Lower leg skin (tissue), 4 donors: ENCODE results near the gene PTPRN. TPM values are rescaled to one million over a fixed set of nuclear protein-coding genes. Genes with fewer than 3 reads are reported as not detected.
"Not testable (repeated sequence)": the region's sequence is repeated elsewhere in the genome, so short reads cannot be mapped to it uniquely, and the experiment has no call there.

Source experiments
- DNase-seq, 2 donors: peaks; one replicate each; pipeline ENCODE4 v3.0.0-alpha.2; 2019; ENCODE audit warnings: low spot score in 2 of 2
- H3K4me3 ChIP-seq: fragments of 200-600 bp; sonication (generic); 2 replicates; pipeline ENCODE4 v1.5.1; 2017; ENCODE audit warnings: mild to moderate bottlenecking, low read depth; ENCODE audit not compliant: poor library complexity, severe bottlenecking
- CTCF ChIP-seq, 3 donors: fragments of 450-650 bp; IDR thresholded peaks; one replicate each; pipeline ENCODE4 v1.5.1; 2016; ENCODE audit warnings: antibody characterized with exemption in 3 of 3, mild to moderate bottlenecking in 3 of 3, moderate library complexity in 2 of 3
- POLR2A ChIP-seq, 2 donors: fragments of 450-650 bp; IDR thresholded peaks; one replicate each; pipeline ENCODE4 v1.6.1; 2016 to 2017; ENCODE audit warnings: antibody characterized with exemption in 2 of 2, mild to moderate bottlenecking in 1 of 2, moderate library complexity in 1 of 2
- WGBS, 2 donors: methylation state at CpG; one replicate each; pipeline ENCODE4 v1.1.5; 2018; 5-methylcytosine and 5-hydroxymethylcytosine counted together
- intact Hi-C: fragments of 100-400 bp; cut with DNase I; formaldehyde crosslinking; loops from one replicate; pipeline ENCODE4 v1.15.0; 2023; ENCODE audit warnings: low total_unique reads
- total RNA-seq, 4 donors: library from RNA; depleted of rRNA; stranded (reverse); fragments of >200 nt; gene quantifications; one replicate each; pipeline ENCODE4 v1.1.0, GENCODE V29; 2016

PTPRN gene
- total RNA-seq, 4 donors from 2014 or later, result 0.23 TPM; not detected in 3

GRCh38 chr2:219289195-219289536 is 20.0 kb downstream of the PTPRN start:
- DNase-seq, result peak in 1 of 2 donors; percentile 37
- intact Hi-C loops, result no loop called here
- H3K4me3 ChIP-seq, result no peak overlapping the region
- TF ChIP-seq CTCF (IDR thresholded peaks at IDR 0.05) (no peak), POLR2A (IDR thresholded peaks at IDR 0.05) (no peak)
- 53 to 62% methylated on average over 5 to 6 of the region's 6 CpGs for WGBS, 2 donors

- TF ChIP-seq CTCF (IDR thresholded peaks at IDR 0.05), result no peak
- no peak for TF ChIP-seq POLR2A (IDR thresholded peaks at IDR 0.05)
- H3K4me3 ChIP-seq, result no peak overlapping the region
- peak in 1 of 2 donors; percentile 81 for DNase-seq
- WGBS, 2 donors, result 65% methylated on average over 10 of the region's 10 CpGs
- intact Hi-C loops, result no loop called here
These were observed 21.5 kb downstream of the PTPRN start for GRCh38 chr2:219287580-219288265.

- WGBS, 2 donors, result 74 to 83% methylated on average over 6 of the region's 6 CpGs
- intact Hi-C loops, result not testable (repeated sequence)
- peak in 1 of 2 donors; percentile 71 for DNase-seq
These were observed 22.1 kb downstream of the PTPRN start for GRCh38 chr2:219287116-219287440.

GRCh38 chr2:219286436-219287115 is 22.6 kb downstream of the PTPRN start:
- 30 to 52% methylated on average over 9 to 11 of the region's 12 CpGs for WGBS, 2 donors
- H3K4me3 ChIP-seq, result no peak overlapping the region
- peak in 1 of 2 donors; percentile 87 for DNase-seq
- TF ChIP-seq CTCF (IDR thresholded peaks at IDR 0.05) (no peak), POLR2A (IDR thresholded peaks at IDR 0.05) (no peak)
- intact Hi-C loops, result no loop called here

More at GRCh38 chr2:219287116-219287440, 22.1 kb downstream of the PTPRN start:
- not testable (repeated sequence) for H3K4me3 ChIP-seq

- TF ChIP-seq POLR2A (IDR thresholded peaks at IDR 0.05) (no peak), CTCF (IDR thresholded peaks at IDR 0.05) (no peak)
- intact Hi-C loops, result no loop called here
- WGBS, 2 donors, result 39 to 48% methylated on average over 15 to 16 of the region's 17 CpGs
- no peak overlapping the region for H3K4me3 ChIP-seq
- peak in 1 of 2 donors; percentile 73 for DNase-seq
These were observed 23.2 kb downstream of the PTPRN start for GRCh38 chr2:219285894-219286425.

GRCh38 chr2:219285373-219285735 is 23.8 kb downstream of the PTPRN start:
- TF ChIP-seq CTCF (IDR thresholded peaks at IDR 0.05), result no peak
- no peak for TF ChIP-seq POLR2A (IDR thresholded peaks at IDR 0.05)
- intact Hi-C loops, result no loop called here
- no peak overlapping the region for H3K4me3 ChIP-seq
- WGBS, 2 donors, result 62 to 70% methylated on average over 12 of the region's 12 CpGs
- DNase-seq, result no peak
